Rectal smooth muscle tissue (tissue), 1 donor: ENCODE results near the gene CD200R1.

Experiments used
- H3K27ac ChIP-seq: one replicate; pipeline ENCODE4 v1.7.0; 2013; ENCODE audit warnings: low read depth, low read length, inconsistent platforms
- H3K27me3 ChIP-seq: one replicate; pipeline ENCODE4 v1.7.0; 2013; ENCODE audit warnings: low read length; ENCODE audit not compliant: control insufficient read depth, insufficient read depth
- H3K36me3 ChIP-seq: one replicate; pipeline ENCODE4 v1.7.0; 2013; ENCODE audit warnings: low read length; ENCODE audit not compliant: control insufficient read depth, insufficient read depth
- H3K4me1 ChIP-seq: one replicate; pipeline ENCODE4 v1.7.0; 2013; ENCODE audit warnings: low read length; ENCODE audit not compliant: control insufficient read depth, insufficient read depth
- H3K4me3 ChIP-seq: one replicate; pipeline ENCODE4 v1.7.0; 2013; ENCODE audit warnings: low read length
- H3K9ac ChIP-seq: one replicate; pipeline ENCODE4 v1.7.0; 2013; ENCODE audit warnings: low read length

Gene CD200R1

DNA sequence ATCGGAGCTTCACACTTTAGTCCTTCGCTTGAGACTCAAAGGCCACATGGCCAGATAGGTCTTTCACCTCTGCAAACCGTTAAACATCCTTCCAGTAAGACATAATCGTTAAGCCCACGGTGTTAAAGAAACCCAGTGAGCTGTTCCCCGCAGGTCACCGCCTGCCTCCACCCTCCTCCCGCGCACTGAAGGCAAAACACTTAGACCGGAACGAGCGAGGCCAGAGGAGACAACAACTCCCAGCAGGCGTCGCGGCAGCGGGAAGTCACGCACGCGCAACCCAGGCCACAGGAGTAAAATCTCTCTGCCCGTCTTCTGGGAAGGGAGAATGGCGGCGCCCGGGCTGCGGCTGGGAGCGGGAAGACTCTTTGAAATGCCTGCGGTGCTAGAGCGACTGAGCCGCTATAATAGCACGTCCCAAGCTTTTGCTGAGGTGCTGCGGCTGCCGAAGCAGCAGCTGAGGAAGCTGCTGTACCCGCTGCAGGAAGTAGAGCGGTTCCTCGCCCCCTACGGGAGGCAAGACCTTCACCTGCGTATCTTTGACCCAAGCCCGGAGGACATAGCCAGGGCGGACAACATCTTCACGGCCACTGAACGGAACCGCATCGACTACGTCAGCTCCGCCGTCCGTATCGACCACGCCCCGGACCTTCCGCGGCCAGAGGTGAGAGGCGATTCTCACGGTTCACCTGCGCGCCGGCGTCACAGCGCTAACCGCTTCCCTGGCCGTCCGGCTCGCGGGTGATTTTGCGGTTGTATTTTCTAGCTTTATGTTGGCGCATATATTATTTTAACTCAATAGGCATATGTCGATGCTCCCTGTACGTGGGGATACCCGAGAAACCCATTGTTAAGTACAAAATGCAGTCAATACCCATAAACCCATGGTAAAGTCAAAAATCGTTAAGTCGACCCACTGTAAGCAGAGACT lies 16.0 kb upstream of the CD200R1 start, which contains the start of gene GTPBP8:
GTPBP8 (plus strand) TSS at position 313 of the 931 bp plus-strand sequence; CDS start at position 329, 16 bp downstream.
- Histone ChIP-seq H3K4me3 (peak within 1 kb of the TSS; percentile 86), H3K4me1 (peaks cover 5% of the 10 kb centered on the region), H3K36me3 (no peaks in the 10 kb centered on the region), H3K9ac (peak within 1 kb of the TSS; percentile 94), H3K27ac (peak within 1 kb of the TSS; percentile 89), H3K27me3 (no peaks in the 10 kb centered on the region)

DNA sequence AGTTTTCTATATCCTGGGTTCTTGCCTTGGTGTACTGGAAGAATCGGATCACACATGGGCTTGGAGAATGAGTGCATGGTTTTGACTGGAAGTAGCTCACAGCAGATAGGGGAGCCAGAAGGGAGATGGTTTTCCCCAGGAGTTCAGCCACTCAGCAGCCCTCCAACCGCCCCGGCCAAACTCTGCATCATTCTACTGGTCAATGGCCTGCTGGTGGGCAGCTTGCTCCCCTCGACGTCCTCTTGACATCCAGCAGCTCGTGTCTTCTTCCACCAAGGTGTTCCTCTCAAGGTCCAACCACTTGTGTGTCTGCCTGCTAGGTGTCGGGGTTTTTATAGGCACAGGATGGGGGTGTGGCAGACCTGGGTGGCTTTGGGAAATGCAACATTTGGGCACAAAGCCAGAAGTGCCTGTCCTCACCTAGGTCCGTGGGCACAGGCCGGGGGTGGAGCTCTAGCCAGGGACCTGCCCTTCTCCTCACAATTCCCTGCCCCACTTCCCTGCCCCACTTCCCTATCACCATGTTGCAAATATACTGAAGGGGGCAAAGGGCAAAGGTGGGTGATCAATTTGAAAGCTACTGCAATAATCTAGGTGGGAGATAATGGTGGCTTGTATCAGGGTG lies 12.9 kb upstream of the CD200R1 start:
- no peak overlapping the region for H3K27ac ChIP-seq
- no peaks in the 10 kb centered on the region for H3K27me3 ChIP-seq
- H3K9ac ChIP-seq, result no peak overlapping the region
- H3K4me1 ChIP-seq, result peaks cover 5% of the 10 kb centered on the region
- H3K4me3 ChIP-seq, result no peak overlapping the region
- H3K36me3 ChIP-seq, result no peaks in the 10 kb centered on the region

DNA sequence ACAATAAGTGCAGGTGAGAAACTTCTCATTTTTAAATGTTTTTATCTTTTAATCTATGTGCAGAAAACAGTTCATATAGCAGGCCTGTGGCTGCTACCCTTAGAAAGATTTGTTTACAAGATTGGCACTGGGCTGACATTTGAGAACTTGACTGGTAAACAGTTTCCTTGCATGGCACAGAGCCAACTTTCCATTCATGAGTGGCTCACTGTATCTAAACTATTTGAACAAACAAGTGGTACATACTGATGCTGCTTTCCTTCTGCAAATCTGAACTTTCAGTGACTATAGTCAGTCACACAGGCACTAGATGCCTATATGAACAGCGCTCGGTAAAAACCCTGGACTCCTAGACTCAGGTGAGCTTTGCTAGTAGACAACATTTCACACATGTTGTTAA lies 9.6 kb upstream of the CD200R1 start:
- Histone ChIP-seq H3K9ac (no peak overlapping the region), H3K36me3 (no peaks in the 10 kb centered on the region), H3K4me3 (no peak overlapping the region), H3K27me3 (no peaks in the 10 kb centered on the region), H3K4me1 (no peaks in the 10 kb centered on the region), H3K27ac (no peak overlapping the region)

DNA sequence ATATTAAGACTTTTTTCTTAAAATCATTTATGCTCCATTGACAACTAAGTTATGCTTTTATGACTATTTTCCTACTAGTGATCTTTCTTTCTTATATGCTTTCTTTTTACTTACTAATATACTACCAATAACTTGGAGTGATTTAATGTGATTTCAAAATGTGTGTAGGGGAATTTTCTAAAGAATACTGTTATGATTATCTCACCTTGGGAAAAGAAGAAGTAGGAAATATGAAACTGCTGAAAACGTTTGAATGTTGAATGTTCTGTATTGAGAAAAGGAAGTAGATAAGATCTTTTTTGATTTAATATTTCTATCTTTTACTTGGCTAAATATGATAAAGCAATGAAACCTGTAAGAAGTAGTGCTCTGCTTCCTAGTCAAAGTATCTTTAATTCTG lies 7.8 kb upstream of the CD200R1 start:
- no peaks in the 10 kb centered on the region for H3K4me1 ChIP-seq
- H3K36me3 ChIP-seq, result no peaks in the 10 kb centered on the region
- no peak overlapping the region for H3K27ac ChIP-seq
- no peak overlapping the region for H3K9ac ChIP-seq
- no peak overlapping the region for H3K4me3 ChIP-seq
- no peaks in the 10 kb centered on the region for H3K27me3 ChIP-seq

DNA sequence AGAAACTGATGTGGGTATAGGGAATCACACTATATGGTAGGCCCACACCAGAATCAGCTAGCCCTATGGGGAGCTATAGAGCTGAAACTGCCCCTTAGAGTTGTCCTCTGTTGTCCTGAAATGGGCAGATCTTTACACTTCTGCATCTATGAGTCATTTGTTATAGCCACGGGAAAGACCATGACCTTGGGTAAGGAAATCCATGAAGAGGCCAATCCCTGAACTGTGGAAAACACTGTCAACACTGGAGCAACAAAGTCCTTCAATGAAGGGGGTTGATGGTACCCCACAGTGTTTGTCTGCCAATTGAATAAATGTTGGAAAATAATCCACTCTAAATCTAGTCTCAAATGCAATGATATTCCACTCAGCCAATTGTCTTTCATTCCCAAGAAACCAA lies 5.2 kb upstream of the CD200R1 start:
- H3K27ac ChIP-seq, result no peak overlapping the region
- H3K36me3 ChIP-seq, result no peaks in the 10 kb centered on the region
- no peaks in the 10 kb centered on the region for H3K27me3 ChIP-seq
- H3K4me3 ChIP-seq, result no peak overlapping the region
- no peak overlapping the region for H3K9ac ChIP-seq
- H3K4me1 ChIP-seq, result no peaks in the 10 kb centered on the region

DNA sequence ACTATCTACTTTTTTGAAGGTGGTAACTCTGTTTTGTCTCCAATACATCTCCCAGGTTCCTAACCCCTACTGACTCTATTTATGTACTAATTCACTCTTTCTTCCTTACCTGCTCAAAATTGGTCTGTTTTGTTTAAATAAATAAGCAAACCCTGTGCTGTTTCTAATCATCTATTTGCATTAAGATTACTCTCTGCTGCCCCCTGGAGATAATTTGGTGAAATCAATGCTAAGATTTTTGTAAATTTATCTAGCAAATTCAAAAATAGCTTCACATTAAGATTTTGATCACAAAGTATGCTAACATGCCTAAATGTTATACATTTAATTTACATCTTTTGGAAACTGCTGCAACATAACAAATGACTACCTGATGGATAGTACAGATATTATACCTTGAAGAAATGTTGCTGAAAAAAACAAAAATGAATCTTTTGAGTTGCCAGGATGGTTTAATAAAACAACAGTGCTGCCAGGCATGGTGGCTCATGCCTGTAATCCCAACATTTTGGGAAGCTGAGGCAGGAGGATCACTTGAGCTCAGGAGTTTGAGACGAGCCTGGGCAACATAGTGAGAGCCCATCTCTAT lies 4.4 kb upstream of the CD200R1 start:
- H3K36me3 ChIP-seq, result no peaks in the 10 kb centered on the region
- no peak overlapping the region for H3K4me3 ChIP-seq
- H3K9ac ChIP-seq, result no peak overlapping the region
- no peaks in the 10 kb centered on the region for H3K27me3 ChIP-seq
- no peaks in the 10 kb centered on the region for H3K4me1 ChIP-seq
- no peak overlapping the region for H3K27ac ChIP-seq

DNA sequence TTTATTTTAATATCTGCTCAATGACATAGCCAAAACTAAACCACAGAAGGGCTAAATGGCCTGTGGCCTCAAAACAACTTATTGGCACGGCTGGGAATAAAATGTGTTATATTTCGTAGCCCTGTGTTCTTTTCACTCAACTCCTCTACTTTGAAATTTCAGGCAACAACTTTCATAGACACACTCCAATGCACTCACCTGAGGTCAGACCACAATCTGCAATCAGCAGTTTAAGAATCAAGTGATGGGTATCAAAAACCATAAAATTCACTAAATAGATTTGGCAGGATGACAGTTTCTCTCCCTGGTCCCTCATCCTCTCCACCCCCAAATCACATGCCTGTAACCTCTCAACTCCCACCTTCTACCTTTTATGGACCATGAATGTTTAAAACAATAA lies 2.0 kb upstream of the CD200R1 start:
- H3K9ac ChIP-seq, result no peak overlapping the region
- H3K4me1 ChIP-seq, result no peaks in the 10 kb centered on the region
- H3K4me3 ChIP-seq, result no peak overlapping the region

DNA sequence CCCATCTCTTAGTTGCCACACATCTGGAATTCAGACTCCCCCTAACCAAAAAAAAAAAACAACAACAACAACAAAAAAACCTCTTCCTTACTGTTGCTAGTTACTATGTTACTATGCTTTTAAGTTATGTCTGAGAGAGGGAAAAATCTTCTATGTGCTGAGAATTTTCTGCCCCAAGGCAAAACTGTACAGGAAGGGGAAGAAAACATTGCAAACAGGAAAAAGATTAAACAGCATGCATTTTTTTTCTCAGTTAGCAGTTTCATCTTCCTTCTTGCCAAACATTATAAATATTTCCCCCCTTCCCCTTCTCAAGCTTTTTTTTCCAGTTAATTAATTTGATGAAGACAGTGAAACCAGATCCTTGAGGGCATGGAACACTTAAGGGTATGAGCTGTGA lies 1.1 kb upstream of the CD200R1 start:
- Histone ChIP-seq H3K4me3 (no peak overlapping the region), H3K36me3 (no peaks in the 10 kb centered on the region), H3K27me3 (no peaks in the 10 kb centered on the region), H3K4me1 (no peaks in the 10 kb centered on the region), H3K27ac (no peak overlapping the region), H3K9ac (no peak overlapping the region)

More for the DNA sequence above, 2.0 kb upstream of the CD200R1 start:
- Histone ChIP-seq H3K36me3 (no peaks in the 10 kb centered on the region), H3K27me3 (no peaks in the 10 kb centered on the region), H3K27ac (no peak overlapping the region)

DNA sequence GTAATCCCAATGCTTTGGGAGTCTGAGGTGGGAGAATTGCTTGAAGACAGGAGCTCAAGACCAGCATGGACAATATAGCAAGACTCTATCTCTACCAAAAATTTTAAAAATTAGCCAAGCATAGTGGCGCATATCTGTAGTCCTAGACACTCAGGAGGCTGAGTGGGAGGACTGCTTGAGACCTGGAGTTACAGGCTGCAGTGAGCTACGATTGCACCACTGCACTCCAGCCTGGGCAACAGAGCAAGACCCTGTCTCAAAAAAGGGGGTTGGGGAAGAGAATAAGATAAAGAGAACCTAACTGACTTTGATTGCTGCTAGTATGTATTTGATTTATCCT lies 755 bp downstream of the CD200R1 start:
- no peaks in the 10 kb centered on the region for H3K4me1 ChIP-seq
- no peaks in the 10 kb centered on the region for H3K27me3 ChIP-seq
- H3K9ac ChIP-seq, result no peak overlapping the region
- peak overlapping the region; percentile 41 for H3K4me3 ChIP-seq
- H3K27ac ChIP-seq, result no peak overlapping the region
- no peaks in the 10 kb centered on the region for H3K36me3 ChIP-seq

DNA sequence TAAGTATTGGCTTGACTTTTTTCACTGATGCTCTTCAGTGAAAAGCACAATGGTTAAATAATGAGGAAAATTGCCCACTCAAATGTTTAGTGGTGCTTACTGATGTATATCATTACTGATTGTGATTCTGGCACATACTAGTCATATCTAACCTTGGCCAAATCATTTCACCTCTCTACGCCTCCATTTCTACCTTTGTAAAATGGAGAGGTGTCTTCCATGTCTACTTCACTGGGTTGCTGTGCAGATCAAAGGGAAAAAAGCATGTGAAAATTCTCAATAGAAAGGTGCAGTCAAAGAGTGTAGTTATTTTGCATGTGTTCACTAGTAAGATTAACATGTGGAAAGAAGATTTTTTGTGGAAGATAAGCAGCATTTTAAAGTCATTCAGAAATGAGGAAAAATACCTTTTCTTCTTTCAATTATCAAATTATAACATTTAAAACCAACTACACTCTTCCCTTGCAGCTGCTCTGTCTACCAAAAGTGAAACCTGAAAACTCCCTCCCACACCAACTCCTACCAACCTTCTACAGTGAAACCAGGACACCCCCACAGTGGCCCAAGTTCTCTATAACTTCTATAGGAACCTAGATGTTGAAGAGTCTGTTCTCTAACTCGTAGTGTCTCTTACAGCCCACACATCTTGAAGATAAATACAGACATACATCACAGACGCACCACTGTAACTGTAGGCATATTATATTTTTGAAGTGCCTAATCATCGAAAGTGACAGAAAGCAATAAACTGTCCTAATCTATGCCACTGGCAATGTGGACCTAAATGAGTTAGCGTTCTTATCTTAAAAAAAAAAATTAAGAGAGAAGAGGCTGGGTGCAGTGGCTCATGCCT lies 1.4 kb downstream of the CD200R1 start:
- H3K4me3 ChIP-seq, result peak overlapping the region; percentile 41
- H3K36me3 ChIP-seq, result no peaks in the 10 kb centered on the region
- H3K27ac ChIP-seq, result no peak overlapping the region
- H3K4me1 ChIP-seq, result no peaks in the 10 kb centered on the region
- no peaks in the 10 kb centered on the region for H3K27me3 ChIP-seq
- H3K9ac ChIP-seq, result no peak overlapping the region

DNA sequence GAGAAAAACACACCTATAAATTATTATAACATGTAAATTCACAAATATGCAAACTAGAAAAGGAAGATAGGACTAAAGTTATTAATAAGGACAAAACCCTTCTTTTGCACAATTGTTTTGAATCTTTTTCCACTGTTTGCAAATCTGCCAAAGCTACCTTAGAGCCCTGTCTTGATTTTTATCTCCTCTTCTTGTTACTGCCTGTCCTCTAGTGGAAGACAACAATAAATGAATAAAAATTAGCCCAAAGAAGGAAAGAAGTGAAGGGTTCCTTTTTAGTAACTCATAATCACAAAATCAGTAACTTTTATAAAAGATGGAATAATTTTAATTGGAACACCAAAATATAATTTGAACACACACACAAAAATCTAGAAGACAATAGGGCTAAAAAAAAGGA lies 2.7 kb downstream of the CD200R1 start:
- Histone ChIP-seq H3K36me3 (no peaks in the 10 kb centered on the region), H3K4me3 (no peak overlapping the region), H3K9ac (no peak overlapping the region), H3K27ac (no peak overlapping the region), H3K27me3 (no peaks in the 10 kb centered on the region), H3K4me1 (no peaks in the 10 kb centered on the region)

DNA sequence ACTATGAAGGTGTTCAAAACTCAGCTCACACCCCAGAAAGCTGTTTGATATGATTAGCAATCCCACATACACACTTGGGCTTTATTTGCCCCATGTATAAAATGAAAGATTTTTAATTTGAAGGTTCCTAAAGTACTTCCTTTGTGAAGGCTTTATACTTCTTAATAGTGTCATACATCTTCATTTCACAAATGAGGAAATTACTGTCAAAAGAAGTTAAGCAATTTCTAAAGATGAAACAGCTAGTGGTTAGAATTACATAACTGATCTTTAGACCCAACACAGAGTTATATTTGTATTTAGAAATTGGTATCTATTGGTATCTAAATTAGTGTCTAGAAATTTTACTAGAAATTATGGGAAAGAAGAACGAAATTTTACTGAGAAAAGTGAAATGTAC lies 7.1 kb downstream of the CD200R1 start:
- Histone ChIP-seq H3K27me3 (no peaks in the 10 kb centered on the region), H3K27ac (no peak overlapping the region), H3K4me1 (no peaks in the 10 kb centered on the region), H3K36me3 (no peaks in the 10 kb centered on the region), H3K9ac (no peak overlapping the region), H3K4me3 (no peak overlapping the region)
